Measurements from ENCODE around the gene IRF2BP2.

- TF ChIP-seq SUZ12 (IDR thresholded peaks at IDR 0.05; ENCODE audit: extremely low read depth, insufficient read depth, insufficient read length) (no peak), ZNF274 (IDR thresholded peaks at IDR 0.05; ENCODE audit: low read depth, low read length) (no peak), YY1 (IDR thresholded peaks at IDR 0.05; ENCODE audit: insufficient read depth, insufficient read length) (no peak)
Observed at GRCh38 chr1:234586304-234586703, 23.7 kb downstream of the IRF2BP2 start.

Data from NT2/D1 (cell line).